Caco-2 (cell line): Measurements from ENCODE around the gene HDHD3. TPM values are rescaled to one million over a fixed set of nuclear protein-coding genes. Genes with fewer than 3 reads are reported as not detected.

Experiments
- BruUV-seq: library from RNA; stranded (reverse); fragments of 400-500 nt; replicated peaks from 2 replicates; lab custom pipeline; 2021; lab: Mats Ljungman, UMichigan
- CTCF ChIA-PET: fragments of 300-600 bp; sonication (Branson Sonifier 250); formaldehyde crosslinking; loops from one replicate; lab custom pipeline; 2022; ENCODE audit warnings: antibody characterized with exemption; lab: Charles Lee
- POLR2A ChIA-PET: fragments of 300-600 bp; sonication (Branson Sonifier 250); formaldehyde crosslinking; loops from one replicate; lab custom pipeline; 2022; ENCODE audit warnings: antibody characterized with exemption; lab: Charles Lee
- DNase-seq, 2 experiments: peaks; one replicate each; pipeline versions ENCODE4 v3.0.0 to v3.0.0-alpha.2; 2020 to 2022
- H3K27me3 ChIP-seq: replicated peaks from 2 replicates; pipeline ENCODE4 v1.6.0; 2011; ENCODE audit warnings: low read length; ENCODE audit not compliant: control insufficient read depth, insufficient read depth
- H3K36me3 ChIP-seq: 2 replicates; pipeline ENCODE4 v1.5.1; 2011; ENCODE audit warnings: low read length; ENCODE audit not compliant: control insufficient read depth, insufficient read depth
- H3K4me1 ChIP-seq: fragments of 250-450 bp; sonication (Bioruptor Pico); 2 replicates; pipeline ENCODE4 v1.5.1; 2020; ENCODE audit warnings: mild to moderate bottlenecking
- H3K4me3 ChIP-seq: 2 replicates; pipeline ENCODE4 v1.5.1; 2011; ENCODE audit warnings: low read depth, mild to moderate bottlenecking, control low read depth, low read length
- H3K9me3 ChIP-seq: fragments of 250-450 bp; sonication (Bioruptor Pico); 2 replicates; pipeline ENCODE4 v1.5.1; 2020; ENCODE audit warnings: mild to moderate bottlenecking, moderate library complexity
- H3K27ac Mint-ChIP-seq: one replicate; pipeline ENCODE4 v1.8.0; 2022; ENCODE audit warnings: mixed read lengths; ENCODE audit not compliant: unreplicated experiment
- H3K27me3 Mint-ChIP-seq: one replicate; pipeline ENCODE4 v1.8.0; 2022; ENCODE audit warnings: mixed read lengths; ENCODE audit not compliant: insufficient read depth, unreplicated experiment
- H3K36me3 Mint-ChIP-seq: one replicate; pipeline ENCODE4 v1.8.0; 2022; ENCODE audit warnings: mild to moderate bottlenecking, mixed read lengths; ENCODE audit not compliant: insufficient read depth, unreplicated experiment
- H3K4me1 Mint-ChIP-seq: one replicate; pipeline ENCODE4 v1.8.0; 2022; ENCODE audit warnings: low read depth, mixed read lengths; ENCODE audit not compliant: unreplicated experiment
- H3K4me3 Mint-ChIP-seq: one replicate; pipeline ENCODE4 v1.8.0; 2022; ENCODE audit warnings: mild to moderate bottlenecking, moderate library complexity, mixed read lengths; ENCODE audit not compliant: unreplicated experiment
- H3K9me3 Mint-ChIP-seq: one replicate; pipeline ENCODE4 v1.8.0; 2022; ENCODE audit warnings: mixed read lengths; ENCODE audit not compliant: unreplicated experiment
- intact Hi-C: fragments of 100-400 bp; cut with micrococcal nuclease; formaldehyde crosslinking; loops from one replicate; pipeline ENCODE4 v1.10.0; 2022; ENCODE audit not compliant: unreplicated experiment
- total RNA-seq: library from RNA; stranded (reverse); gene quantifications from 2 replicates; pipeline ENCODE4 v1.2.3, GENCODE V29; 2022
- TF ChIP-seq, protein P1 (sequence below), 2 experiments: fragments of 200-600 bp in 1 of 2; IDR thresholded peaks; 1 replicate in 1 of 2; 2 replicates in 1 of 2; pipeline versions ENCODE4 v1.5.1 to v1.8.0; 2011 to 2022; ENCODE audit warnings: antibody characterized with exemption in 1 of 2, control low read depth in 1 of 2, inconsistent platforms in 1 of 2, low read depth in 1 of 2, low read length in 1 of 2, mild to moderate bottlenecking in 1 of 2, moderate library complexity in 1 of 2; ENCODE audit not compliant: insufficient read depth in 1 of 2, severe bottlenecking in 1 of 2, unreplicated experiment in 1 of 2

HDHD3 gene
- total RNA-seq, 1 experiment from 2014 or later = 64.9 TPM

- Histone ChIP-seq H3K9me3 (no peaks in the 10 kb centered on the region), H3K36me3 (no peaks in the 10 kb centered on the region), H3K4me1 (no peaks in the 10 kb centered on the region), H3K27me3 (no peaks in the 10 kb centered on the region), H3K4me3 (no peak overlapping the region)
- intact Hi-C loops = no loop called here
- BruUV-seq = no TSS peak
- Mint-ChIP-seq H3K4me1 (no peaks in the 10 kb centered on the region), H3K27ac (no peak overlapping the region), H3K9me3 (no peaks in the 10 kb centered on the region), H3K4me3 (no peak overlapping the region), H3K27me3 (no peaks in the 10 kb centered on the region), H3K36me3 (no peaks in the 10 kb centered on the region)
- POLR2A ChIA-PET = no interaction called here
- TF ChIP-seq, protein P1, sequence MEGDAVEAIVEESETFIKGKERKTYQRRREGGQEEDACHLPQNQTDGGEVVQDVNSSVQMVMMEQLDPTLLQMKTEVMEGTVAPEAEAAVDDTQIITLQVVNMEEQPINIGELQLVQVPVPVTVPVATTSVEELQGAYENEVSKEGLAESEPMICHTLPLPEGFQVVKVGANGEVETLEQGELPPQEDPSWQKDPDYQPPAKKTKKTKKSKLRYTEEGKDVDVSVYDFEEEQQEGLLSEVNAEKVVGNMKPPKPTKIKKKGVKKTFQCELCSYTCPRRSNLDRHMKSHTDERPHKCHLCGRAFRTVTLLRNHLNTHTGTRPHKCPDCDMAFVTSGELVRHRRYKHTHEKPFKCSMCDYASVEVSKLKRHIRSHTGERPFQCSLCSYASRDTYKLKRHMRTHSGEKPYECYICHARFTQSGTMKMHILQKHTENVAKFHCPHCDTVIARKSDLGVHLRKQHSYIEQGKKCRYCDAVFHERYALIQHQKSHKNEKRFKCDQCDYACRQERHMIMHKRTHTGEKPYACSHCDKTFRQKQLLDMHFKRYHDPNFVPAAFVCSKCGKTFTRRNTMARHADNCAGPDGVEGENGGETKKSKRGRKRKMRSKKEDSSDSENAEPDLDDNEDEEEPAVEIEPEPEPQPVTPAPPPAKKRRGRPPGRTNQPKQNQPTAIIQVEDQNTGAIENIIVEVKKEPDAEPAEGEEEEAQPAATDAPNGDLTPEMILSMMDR (IDR thresholded peaks at IDR 0.05; ENCODE audit: insufficient read depth in 1 of 2, low read depth in 1 of 2, low read length in 1 of 2, severe bottlenecking in 1 of 2, unreplicated experiment in 1 of 2) = no peak
- no peak for DNase-seq
- CTCF ChIA-PET = no interaction called here
Measured at GRCh38 chr9:113421726-113422125, 44.9 kb upstream of the HDHD3 start.

DNA sequence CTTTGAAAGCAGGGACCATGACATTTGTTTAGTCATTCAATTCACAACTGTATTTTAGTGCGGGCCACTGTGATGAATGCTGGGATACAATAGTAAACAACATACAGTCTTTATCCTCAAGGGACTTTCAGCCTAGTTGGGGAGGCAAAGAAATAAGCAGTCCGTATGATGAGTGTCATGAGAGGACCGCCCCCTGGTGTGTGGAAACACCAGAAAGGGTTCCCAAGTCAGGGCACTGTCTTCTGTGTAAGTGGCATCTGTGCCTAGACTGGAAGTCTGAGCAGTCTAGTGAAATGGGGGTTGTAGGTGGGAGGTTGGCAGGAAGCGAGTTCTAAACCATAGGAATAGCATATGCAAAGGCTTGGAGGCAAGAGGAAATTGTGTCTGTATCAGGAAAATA lies 40.6 kb upstream of the HDHD3 start:
- Mint-ChIP-seq H3K9me3 (no peaks in the 10 kb centered on the region), H3K4me1 (no peaks in the 10 kb centered on the region), H3K4me3 (no peak overlapping the region), H3K36me3 (no peaks in the 10 kb centered on the region), H3K27me3 (no peaks in the 10 kb centered on the region), H3K27ac (no peak overlapping the region)
- ChIA-PET CTCF (no interaction called here), POLR2A (no interaction called here)
- intact Hi-C loops = no loop called here
- Histone ChIP-seq H3K4me1 (no peaks in the 10 kb centered on the region), H3K36me3 (no peaks in the 10 kb centered on the region), H3K27me3 (no peaks in the 10 kb centered on the region), H3K9me3 (no peaks in the 10 kb centered on the region), H3K4me3 (no peak overlapping the region)
- no TSS peak for BruUV-seq
- DNase-seq = no peak
- TF ChIP-seq, protein P1 (IDR thresholded peaks at IDR 0.05; ENCODE audit: insufficient read depth in 1 of 2, low read depth in 1 of 2, low read length in 1 of 2, severe bottlenecking in 1 of 2, unreplicated experiment in 1 of 2) = peak in 1 of 2 experiments; percentile 11

DNA sequence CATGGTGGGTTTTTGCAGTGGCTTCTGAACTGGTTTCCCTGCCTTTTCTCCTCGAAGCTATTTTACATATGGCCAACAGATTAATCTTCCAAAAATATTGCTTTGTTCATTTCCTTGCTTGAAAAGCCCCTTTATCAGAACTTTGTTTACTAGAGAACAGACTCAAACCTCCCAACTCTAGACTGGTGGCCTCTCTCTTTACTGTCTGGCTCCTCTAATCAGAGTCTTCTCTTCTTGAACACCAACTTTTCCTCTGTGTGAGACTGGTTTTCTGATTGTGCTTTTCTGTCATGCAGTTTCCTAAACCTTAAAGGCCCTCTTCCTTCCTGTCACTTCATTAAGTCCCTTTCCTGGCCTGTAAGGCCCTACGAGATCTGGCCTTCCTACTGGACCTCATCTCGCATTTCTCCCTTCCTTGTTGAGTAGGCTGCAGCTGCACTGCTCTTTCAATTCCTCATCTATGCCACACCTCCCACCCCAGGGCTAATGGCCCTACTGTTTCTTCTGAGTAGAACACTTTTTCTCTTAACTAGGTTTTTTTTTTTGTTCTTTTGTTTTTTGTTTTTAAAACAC lies 39.4 kb upstream of the HDHD3 start:
- no peaks in the 10 kb centered on the region for H3K36me3 Mint-ChIP-seq
- intact Hi-C loops = no loop called here
- no peak overlapping the region for H3K4me3 ChIP-seq
- BruUV-seq = no TSS peak
- no peaks in the 10 kb centered on the region for H3K27me3 ChIP-seq
- 0 out of 2 replicates have a peak, but pooled peaks cover 3% of the 10 kb centered on the region for H3K4me1 ChIP-seq
- TF ChIP-seq, protein P1 (IDR thresholded peaks at IDR 0.05; ENCODE audit: insufficient read depth in 1 of 2, low read depth in 1 of 2, low read length in 1 of 2, severe bottlenecking in 1 of 2, unreplicated experiment in 1 of 2) = no peak
- POLR2A ChIA-PET = no interaction called here
- no peak overlapping the region for H3K4me3 Mint-ChIP-seq
- H3K4me1 Mint-ChIP-seq = no peaks in the 10 kb centered on the region
- DNase-seq = no peak
- no peaks in the 10 kb centered on the region for H3K36me3 ChIP-seq
- H3K27ac Mint-ChIP-seq = no peak overlapping the region
- H3K9me3 Mint-ChIP-seq = no peaks in the 10 kb centered on the region
- CTCF ChIA-PET = interaction anchor here (0.5 kb wide), 1 partner anchor 38 kb away, joined by 6 read pairs; no protein-coding TSS in a partner anchor
- H3K27me3 Mint-ChIP-seq = no peaks in the 10 kb centered on the region
- no peaks in the 10 kb centered on the region for H3K9me3 ChIP-seq
